Right ventricle myocardium superior (tissue), 1 donor: ENCODE data around the gene GDF3. TPM values are rescaled to one million over a fixed set of nuclear protein-coding genes. Genes with fewer than 3 reads are reported as not detected.
"Not testable (repeated sequence)": the region's sequence is repeated elsewhere in the genome, so short reads cannot be mapped to it uniquely, and the experiment has no call there.

Experiments
- ATAC-seq: fragments of 200-7000 bp; cut with Tn5 transposase; one replicate; pipeline ENCODE4 v1.9.1; 2020; ENCODE audit warnings: mild to moderate bottlenecking; ENCODE audit not compliant: poor library complexity
- DNase-seq: peaks from one replicate; pipeline ENCODE4 v3.0.0-alpha.2; 2020
- intact Hi-C: fragments of 100-400 bp; cut with DNase I; formaldehyde crosslinking; loops from one replicate; pipeline ENCODE4 v1.11.2; 2022
- long read RNA-seq: library from polyadenylated mRNA; unstranded; transcript quantifications from one replicate; pipeline ENCODE4 v2.0.0, GENCODE V29; 2021
- total RNA-seq: library from RNA; stranded (reverse); fragmentation: NEBNext Ultra II Directional; extraction: Animal tissue kit (Norgen Biotek cat#: 25700); gene quantifications from one replicate; pipeline ENCODE4 v1.2.1, GENCODE V29; 2021
- donor health status: DM: no; HTN: yes; CAD: no; lungs with severe emphysema.

The GDF3 gene
- not detected for total RNA-seq
- long read RNA-seq = 0 reads

- ATAC-seq (no peak), DNase-seq (peak; percentile 42)
- intact Hi-C loops = no loop called here
Measured at GRCh38 chr12:7695566-7696197, at the start of gene GDF3. GDF3 (minus strand) TSS chr12:7695775; CDS start chr12:7695728, 47 bp downstream.

- DNase-seq (no peak), ATAC-seq (no peak)
- intact Hi-C loops = no loop called here
Measured at GRCh38 chr12:7732993-7733392, 37.4 kb upstream of the GDF3 start.

- ATAC-seq (no peak), DNase-seq (no peak)
- intact Hi-C loops = no loop called here
Measured at GRCh38 chr12:7731486-7731885, 35.9 kb upstream of the GDF3 start.

- ATAC-seq, DNase-seq, intact Hi-C loops: not testable (repeated sequence)
Measured at GRCh38 chr12:7730984-7731383, 35.4 kb upstream of the GDF3 start.

GRCh38 chr12:7729746-7730145 is 34.2 kb upstream of the GDF3 start:
- DNase-seq = no peak
- intact Hi-C loops = no loop called here
- ATAC-seq = no peak

GRCh38 chr12:7723926-7724325 is 28.4 kb upstream of the GDF3 start:
- DNase-seq (no peak), ATAC-seq (no peak)
- intact Hi-C loops = no loop called here

GRCh38 chr12:7719946-7720730 is 24.6 kb upstream of the GDF3 start:
- DNase-seq (no peak), ATAC-seq (no peak)
- intact Hi-C loops = no loop called here

GRCh38 chr12:7716381-7716780 is 20.8 kb upstream of the GDF3 start:
- intact Hi-C loops = no loop called here
- no peak for ATAC-seq
- DNase-seq = no peak

- DNase-seq (no peak), ATAC-seq (no peak)
- intact Hi-C loops = no loop called here
Measured at GRCh38 chr12:7712841-7713442, 17.4 kb upstream of the GDF3 start.

- intact Hi-C loops = no loop called here
- DNase-seq = no peak
- no peak for ATAC-seq
Measured at GRCh38 chr12:7711133-7711532, 15.6 kb upstream of the GDF3 start, which contains the start of gene DPPA3. DPPA3 (plus strand) TSS chr12:7711433; CDS start chr12:7711571, 138 bp downstream.

- DNase-seq = no peak
- intact Hi-C loops = no loop called here
- no peak for ATAC-seq
Measured at GRCh38 chr12:7709969-7710675, 14.5 kb upstream of the GDF3 start.

- DNase-seq = no peak
- no peak for ATAC-seq
- intact Hi-C loops = no loop called here
Measured at GRCh38 chr12:7705846-7706245, 10.3 kb upstream of the GDF3 start.

GRCh38 chr12:7695237-7695560 is 376 bp downstream of the GDF3 start:
- intact Hi-C loops = no loop called here
- ATAC-seq = no peak
- no peak for DNase-seq

GRCh38 chr12:7694556-7695236 is 879 bp downstream of the GDF3 start:
- no peak for DNase-seq

GRCh38 chr12:7693793-7694192 is 1.8 kb downstream of the GDF3 start:
- DNase-seq = no peak
- intact Hi-C loops = no loop called here
- ATAC-seq = no peak

More at GRCh38 chr12:7694556-7695236, 879 bp downstream of the GDF3 start:
- intact Hi-C loops = no loop called here
- no peak for ATAC-seq

GRCh38 chr12:7681535-7681934 is 14.0 kb downstream of the GDF3 start:
- DNase-seq (no peak), ATAC-seq (no peak)
- intact Hi-C loops = no loop called here

- ATAC-seq (no peak), DNase-seq (no peak)
- intact Hi-C loops = loop anchor here (5.0 kb wide), 1 partner anchor 128 kb away; no protein-coding TSS in a partner anchor
Measured at GRCh38 chr12:7679251-7680045, 16.1 kb downstream of the GDF3 start.

GRCh38 chr12:7678744-7679143 is 16.8 kb downstream of the GDF3 start:
- intact Hi-C loops = loop anchor here (5.0 kb wide), 1 partner anchor 129 kb away; no protein-coding TSS in a partner anchor
- DNase-seq (no peak), ATAC-seq (no peak)
